Left lung (tissue), 10 donors: ENCODE results near the gene CAMTA1. TPM values are rescaled to one million over a fixed set of nuclear protein-coding genes. Genes with fewer than 3 reads are reported as not detected.

Experiments used
- ATAC-seq: fragments of 200-7000 bp; cut with Tn5 transposase; one replicate; pipeline ENCODE4 v1.9.1; 2020; ENCODE audit warnings: moderate library complexity
- DNase-seq, 4 donors: peaks; one replicate each; pipeline ENCODE4 v3.0.0-alpha.2; 2013 to 2020
- H3K27ac ChIP-seq, 2 donors: fragments of 200-600 bp; sonication (generic) in 1 of 2; one replicate each; pipeline versions ENCODE4 v1.5.0 to v1.8.0; 2020 to 2021
- H3K27me3 ChIP-seq, 2 donors: fragments of 200-600 bp; sonication (generic) in 1 of 2; one replicate each; pipeline versions ENCODE4 v1.5.0 to v1.8.0; 2020 to 2021
- H3K36me3 ChIP-seq, 2 donors: fragments of 200-600 bp; sonication (generic) in 1 of 2; one replicate each; pipeline versions ENCODE4 v1.5.0 to v1.8.0; 2020 to 2021
- H3K4me1 ChIP-seq, 2 donors: fragments of 200-600 bp; one replicate each; pipeline ENCODE4 v1.8.0; 2021
- H3K4me3 ChIP-seq, 2 donors: fragments of 200-600 bp; sonication (generic) in 1 of 2; one replicate each; pipeline versions ENCODE4 v1.5.0 to v1.8.0; 2020 to 2021; ENCODE audit warnings: mild to moderate bottlenecking in 1 of 2
- H3K9me3 ChIP-seq, 2 donors: fragments of 200-600 bp; sonication (generic) in 1 of 2; one replicate each; pipeline versions ENCODE4 v1.5.0 to v1.8.0; 2020 to 2021
- intact Hi-C, 2 donors: fragments of 100-400 bp; cut with DNase I; formaldehyde crosslinking; loops; one replicate each; pipeline versions ENCODE4 v1.11.2 to v1.14.2; 2022
- polyA plus RNA-seq, 6 donors: library from polyadenylated mRNA; unstranded; fragments of 120-200 nt; gene quantifications; one replicate each; pipeline ENCODE4 v1.2.1, GENCODE V29; 2013; ENCODE audit not compliant: insufficient read length in 6 of 6
- total RNA-seq, 2 donors: library from RNA; stranded (reverse); fragmentation: NEBNext Ultra II Directional; extraction: Animal tissue kit (Norgen Biotek cat#: 25700); gene quantifications; one replicate each; pipeline ENCODE4 v1.2.1, GENCODE V29; 2021
- TF ChIP-seq, protein P1 (sequence below), 2 donors: fragments of 200-600 bp; sonication (generic) in 1 of 2; IDR thresholded peaks; one replicate each; pipeline versions ENCODE4 v1.5.0 to v1.8.0; 2021; ENCODE audit warnings: antibody characterized with exemption in 2 of 2
- donor health status: DM: no; HTN: yes; CAD: no.
- donor health status: DM: no; HTN: no; CAD: no.

CAMTA1 gene
- total and polyA plus RNA-seq, 8 donors = 42.7 to 69.1 (median 49.4) TPM

DNA sequence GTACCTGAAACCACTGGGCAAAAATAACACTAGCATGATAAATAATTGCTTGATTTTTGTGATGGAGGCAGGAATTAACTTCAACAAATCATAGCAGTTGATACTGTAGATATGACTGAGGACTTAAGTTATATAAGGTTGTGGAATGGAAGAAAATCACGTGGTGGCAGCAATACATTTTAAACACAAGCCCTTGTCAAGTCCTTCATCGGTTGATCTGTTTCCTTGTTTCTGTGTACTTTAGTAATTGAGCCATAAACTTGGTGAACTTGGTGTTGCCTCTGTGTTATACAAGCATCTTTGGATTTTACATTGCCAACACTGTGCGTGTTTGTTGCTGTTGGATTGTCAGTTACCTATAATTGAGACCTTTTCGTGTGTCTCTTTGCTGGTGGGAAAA lies 114.4 kb downstream of the CAMTA1 start:
- Histone ChIP-seq H3K27ac (no peak overlapping the region), H3K27me3 (no peaks in the 10 kb centered on the region), H3K4me3 (no peak overlapping the region), H3K36me3 (no peaks in the 10 kb centered on the region), H3K9me3 (no peaks in the 10 kb centered on the region), H3K4me1 (no peaks in the 10 kb centered on the region)
- intact Hi-C loops = no loop called here
- no peak for DNase-seq
- ATAC-seq = no peak
- TF ChIP-seq, protein P1, sequence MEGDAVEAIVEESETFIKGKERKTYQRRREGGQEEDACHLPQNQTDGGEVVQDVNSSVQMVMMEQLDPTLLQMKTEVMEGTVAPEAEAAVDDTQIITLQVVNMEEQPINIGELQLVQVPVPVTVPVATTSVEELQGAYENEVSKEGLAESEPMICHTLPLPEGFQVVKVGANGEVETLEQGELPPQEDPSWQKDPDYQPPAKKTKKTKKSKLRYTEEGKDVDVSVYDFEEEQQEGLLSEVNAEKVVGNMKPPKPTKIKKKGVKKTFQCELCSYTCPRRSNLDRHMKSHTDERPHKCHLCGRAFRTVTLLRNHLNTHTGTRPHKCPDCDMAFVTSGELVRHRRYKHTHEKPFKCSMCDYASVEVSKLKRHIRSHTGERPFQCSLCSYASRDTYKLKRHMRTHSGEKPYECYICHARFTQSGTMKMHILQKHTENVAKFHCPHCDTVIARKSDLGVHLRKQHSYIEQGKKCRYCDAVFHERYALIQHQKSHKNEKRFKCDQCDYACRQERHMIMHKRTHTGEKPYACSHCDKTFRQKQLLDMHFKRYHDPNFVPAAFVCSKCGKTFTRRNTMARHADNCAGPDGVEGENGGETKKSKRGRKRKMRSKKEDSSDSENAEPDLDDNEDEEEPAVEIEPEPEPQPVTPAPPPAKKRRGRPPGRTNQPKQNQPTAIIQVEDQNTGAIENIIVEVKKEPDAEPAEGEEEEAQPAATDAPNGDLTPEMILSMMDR (IDR thresholded peaks at IDR 0.05) = no peak

DNA sequence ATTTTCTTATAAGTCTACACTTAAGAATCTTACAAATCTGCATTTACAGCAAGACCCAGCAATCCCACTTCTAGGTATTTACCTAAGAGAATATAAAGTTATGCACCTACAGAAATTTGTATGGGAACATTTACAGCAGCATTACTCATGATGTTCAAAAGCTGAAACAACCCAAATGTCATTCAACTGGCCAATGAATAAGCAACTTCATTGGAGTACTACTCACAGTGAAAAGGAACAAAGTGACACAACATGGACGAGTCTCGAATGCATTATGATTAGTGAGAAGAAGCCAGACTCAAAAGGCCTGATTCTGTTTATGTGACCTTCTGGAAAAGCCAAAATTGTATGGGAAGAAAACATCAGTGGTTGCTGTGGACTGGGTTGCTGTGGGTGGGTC lies 116.9 kb downstream of the CAMTA1 start:
- Histone ChIP-seq H3K27me3 (no peaks in the 10 kb centered on the region), H3K36me3 (no peaks in the 10 kb centered on the region), H3K27ac (no peak overlapping the region), H3K9me3 (no peaks in the 10 kb centered on the region), H3K4me3 (no peak overlapping the region), H3K4me1 (no peaks in the 10 kb centered on the region)
- ATAC-seq = no peak
- no peak for DNase-seq
- intact Hi-C loops = no loop called here
- TF ChIP-seq, protein P1 (IDR thresholded peaks at IDR 0.05) = no peak

DNA sequence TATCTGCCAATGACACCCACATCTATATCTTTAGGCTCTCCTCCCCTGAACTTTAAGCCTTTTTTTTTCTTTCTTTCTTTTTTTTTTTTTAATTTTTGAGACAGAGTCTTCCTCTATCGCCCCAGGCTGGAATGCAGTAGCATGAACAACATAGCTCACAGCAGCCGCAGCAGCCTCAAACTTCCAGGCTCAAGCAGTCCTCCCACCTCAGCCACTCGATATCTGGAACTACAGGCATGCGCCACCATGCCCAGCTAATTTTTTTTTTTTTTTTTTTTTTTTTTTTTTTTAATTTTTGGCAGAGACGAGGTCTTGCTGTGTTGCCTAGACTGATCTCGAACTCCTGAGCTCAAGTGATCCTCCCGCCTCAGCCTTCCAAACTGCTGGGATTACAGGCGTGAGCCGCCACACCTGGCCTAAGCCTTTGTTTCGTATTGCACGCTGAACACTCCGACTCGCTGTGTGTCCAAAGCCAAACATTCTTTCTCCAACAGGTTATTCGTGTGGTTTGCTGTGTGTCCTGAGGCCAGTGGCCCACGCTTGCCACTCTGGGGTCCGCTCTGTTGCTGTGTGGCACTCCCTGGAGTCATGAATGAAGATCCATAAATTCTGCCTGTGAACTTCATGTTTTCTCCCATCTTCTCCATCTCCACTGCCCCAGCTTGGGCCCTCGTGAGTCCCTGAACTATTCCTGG lies 119.4 kb downstream of the CAMTA1 start:
- H3K4me3 ChIP-seq = no peak overlapping the region
- H3K27ac ChIP-seq = no peak overlapping the region
- TF ChIP-seq, protein P1 (IDR thresholded peaks at IDR 0.05) = no peak
- no peak for ATAC-seq
- no peaks in the 10 kb centered on the region for H3K36me3 ChIP-seq
- H3K27me3 ChIP-seq = peaks cover 0 to 15% of the 10 kb centered on the region in 2 donors
- no peaks in the 10 kb centered on the region for H3K4me1 ChIP-seq
- no peaks in the 10 kb centered on the region for H3K9me3 ChIP-seq
- intact Hi-C loops = no loop called here
- DNase-seq = no peak

DNA sequence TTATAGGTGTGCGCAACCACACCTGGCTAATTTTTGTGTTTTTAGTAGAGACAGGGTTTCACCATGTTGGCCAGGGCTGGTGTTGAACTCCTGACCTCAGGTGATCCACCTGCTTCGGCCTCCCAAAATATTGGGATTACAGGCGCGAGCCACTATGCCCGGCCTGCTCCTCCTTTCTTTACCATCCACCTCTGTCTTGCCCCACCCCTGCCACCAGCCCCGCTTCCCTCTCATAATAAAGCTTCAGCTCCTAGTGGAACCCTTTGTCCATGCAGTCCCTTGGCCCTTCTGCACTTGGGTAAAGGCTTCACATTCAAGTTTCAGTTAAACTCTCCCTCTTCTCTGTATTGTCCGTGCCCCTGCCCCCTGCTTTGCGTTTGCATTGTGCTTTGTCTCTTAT lies 120.1 kb downstream of the CAMTA1 start:
- ATAC-seq = no peak
- Histone ChIP-seq H3K9me3 (no peaks in the 10 kb centered on the region), H3K36me3 (no peaks in the 10 kb centered on the region), H3K27me3 (peaks cover 0 to 15% of the 10 kb centered on the region in 2 donors), H3K4me3 (no peak overlapping the region), H3K27ac (no peak overlapping the region), H3K4me1 (no peaks in the 10 kb centered on the region)
- no peak for DNase-seq
- intact Hi-C loops = no loop called here
- TF ChIP-seq, protein P1 (IDR thresholded peaks at IDR 0.05) = no peak

DNA sequence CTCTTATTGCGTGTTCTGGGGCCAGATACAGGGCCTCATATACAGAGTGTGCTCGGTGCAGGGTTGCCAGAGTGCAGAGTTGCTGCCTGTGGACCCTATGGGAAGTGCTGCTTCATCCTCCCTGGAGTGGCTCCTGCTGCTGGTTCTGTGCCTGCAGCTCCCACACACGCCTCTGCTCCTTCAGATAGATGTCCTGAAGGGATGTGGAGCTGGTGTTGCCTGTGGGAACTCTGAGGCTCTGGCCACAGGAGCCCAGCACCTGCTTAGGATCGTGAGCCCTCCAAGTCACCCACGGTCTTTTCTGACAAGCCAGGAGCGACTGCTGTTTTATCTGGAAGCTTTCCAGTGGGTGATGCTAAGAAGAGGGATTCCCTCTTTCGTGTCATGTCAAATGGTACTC lies 120.5 kb downstream of the CAMTA1 start:
- DNase-seq (no peak), ATAC-seq (no peak)
- Histone ChIP-seq H3K27ac (no peak overlapping the region), H3K27me3 (peaks cover 0 to 15% of the 10 kb centered on the region in 2 donors), H3K36me3 (no peaks in the 10 kb centered on the region), H3K4me3 (no peak overlapping the region), H3K9me3 (no peaks in the 10 kb centered on the region), H3K4me1 (no peaks in the 10 kb centered on the region)
- intact Hi-C loops = no loop called here
- TF ChIP-seq, protein P1 (IDR thresholded peaks at IDR 0.05) = no peak
